Activated effector memory CD4-positive, alpha-beta T cell treated with anti-CD3 and anti-CD28 coated beads, Interleukin-2, amount 50 U/mL, for 16 hours (primary cell): Measurements from ENCODE around the gene PIK3AP1.
A peak's percentile ranks its signal among the peaks of the same experiment; 100 is the strongest.

Source experiments
- DNase-seq: peaks from one replicate; pipeline ENCODE4 v3.0.0-alpha.2; 2020

Gene PIK3AP1

DNA sequence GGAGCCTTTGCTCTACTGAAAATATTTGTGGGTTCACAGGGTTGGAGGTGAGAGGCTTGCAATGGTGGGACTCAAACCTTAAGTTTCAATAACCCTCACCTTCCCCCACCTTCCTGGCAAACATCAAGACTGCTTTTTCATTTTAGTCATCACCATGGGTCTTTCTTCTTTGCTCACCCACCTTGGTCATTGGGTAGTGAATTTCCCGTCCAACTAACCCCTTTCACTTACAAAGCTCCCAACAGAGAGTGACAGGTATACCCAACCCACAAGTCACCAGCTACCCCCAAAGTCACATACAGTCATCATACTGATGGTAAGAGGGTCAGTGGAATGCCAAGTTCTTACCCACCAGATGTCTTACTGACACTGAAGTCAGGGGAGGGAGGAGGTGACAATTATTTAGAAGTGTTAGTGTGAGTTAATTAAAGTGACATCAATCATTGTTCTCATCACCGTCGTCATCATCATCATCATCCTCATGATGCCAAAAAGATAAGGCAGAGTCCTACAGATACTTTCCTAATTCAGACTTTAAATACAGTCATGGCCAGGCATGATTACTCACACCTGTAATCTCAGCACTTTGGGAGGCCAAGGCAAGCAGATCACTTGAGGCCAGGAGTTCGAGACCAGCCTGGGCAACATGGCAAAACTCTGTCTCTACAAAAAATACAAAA lies 49.0 kb downstream of the PIK3AP1 start:
- DNase-seq: no peak

DNA sequence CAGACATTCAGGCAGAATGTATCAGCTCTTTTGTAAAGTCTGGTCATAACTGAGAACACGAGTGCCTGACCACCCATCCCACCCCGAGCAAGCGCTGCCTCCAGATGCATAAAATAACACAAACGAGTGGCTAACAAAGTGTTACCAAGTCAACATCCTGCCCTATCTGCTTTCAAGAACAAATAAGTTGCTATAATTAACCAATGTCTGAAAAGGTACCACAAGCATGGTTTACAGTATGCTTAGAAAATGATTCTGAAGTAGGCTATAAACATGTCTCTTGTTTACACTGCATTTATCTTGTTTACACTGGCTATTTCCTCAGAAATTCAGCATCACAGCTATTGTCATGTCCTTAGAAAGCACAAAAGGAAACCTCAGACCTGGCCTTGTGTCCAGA lies 49.5 kb downstream of the PIK3AP1 start:
- no peak for DNase-seq

DNA sequence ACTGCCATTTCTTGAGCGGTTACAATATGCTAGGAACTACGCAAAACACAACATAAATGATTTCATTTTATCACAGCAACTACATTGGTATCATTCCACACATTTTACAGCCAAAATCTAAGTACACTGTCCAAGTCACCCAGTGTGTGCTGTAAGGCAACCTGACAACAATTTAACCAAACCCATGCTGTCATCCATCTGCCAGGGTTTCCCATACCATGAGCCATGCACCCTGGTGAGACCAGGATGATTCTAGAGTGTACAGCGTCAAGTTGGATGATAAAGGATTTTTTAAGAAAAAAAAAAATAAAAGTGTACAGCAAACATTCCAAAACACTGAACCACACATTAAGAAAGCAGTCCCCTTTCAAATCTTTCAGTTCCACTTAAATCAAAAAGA lies 52.9 kb downstream of the PIK3AP1 start:
- no peak for DNase-seq

DNA sequence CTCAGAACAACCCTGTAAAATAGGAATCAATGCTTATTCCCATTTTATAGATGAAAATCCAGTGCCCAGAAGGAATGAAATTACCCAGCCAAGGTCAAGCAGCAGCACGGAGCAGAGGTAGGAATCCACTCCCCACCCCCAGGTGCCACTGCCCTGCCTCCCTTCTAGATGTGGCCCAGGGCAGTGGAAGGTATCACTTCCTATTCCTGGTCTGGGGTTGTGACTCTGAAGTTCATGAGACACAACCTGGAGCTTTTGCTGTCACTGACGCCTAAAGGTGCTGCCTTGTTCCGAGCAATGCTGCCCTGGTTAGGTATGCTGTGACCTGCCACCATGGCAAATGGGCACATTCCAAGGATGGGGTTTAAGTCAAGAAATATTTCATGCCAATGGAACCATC lies 53.6 kb downstream of the PIK3AP1 start:
- DNase-seq: no peak

DNA sequence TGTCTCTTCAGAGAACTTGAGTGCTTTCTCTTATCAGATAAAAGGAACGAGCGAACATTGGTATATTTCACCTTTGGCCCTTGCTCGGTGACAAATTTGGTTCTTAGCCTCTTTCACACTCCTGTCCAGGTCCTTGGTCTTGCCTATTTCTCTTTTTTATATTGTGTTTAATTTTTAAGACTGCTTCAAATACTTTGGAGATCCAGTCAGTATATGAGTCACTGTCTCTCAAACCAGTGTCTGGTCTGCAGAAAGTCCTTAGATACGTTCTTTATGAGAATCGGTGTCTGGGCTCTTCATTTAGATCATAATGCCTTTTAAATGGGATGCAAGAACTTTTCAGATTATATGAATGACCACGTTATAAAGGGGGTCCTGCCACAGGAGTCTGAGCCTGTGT lies 55.0 kb downstream of the PIK3AP1 start:
- no peak for DNase-seq

DNA sequence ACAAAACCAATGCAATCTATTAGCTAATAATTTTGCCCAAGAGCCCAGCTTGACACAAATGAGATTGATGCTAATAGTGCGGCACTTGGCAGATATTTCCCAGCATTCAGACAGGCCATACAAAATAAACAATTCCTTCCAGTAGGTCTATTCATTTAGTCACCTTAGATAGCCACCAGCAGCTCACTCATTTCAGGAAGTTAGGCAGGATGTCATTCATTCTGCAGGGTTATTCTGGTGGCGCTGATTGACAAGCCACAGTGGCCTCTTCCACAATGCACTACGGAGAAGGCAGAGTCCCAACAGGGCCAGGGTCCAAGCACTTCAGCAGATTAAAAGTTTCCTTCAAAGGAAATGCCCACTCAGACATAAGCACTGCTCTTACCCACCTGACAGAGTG lies 55.8 kb downstream of the PIK3AP1 start:
- DNase-seq: no peak

DNA sequence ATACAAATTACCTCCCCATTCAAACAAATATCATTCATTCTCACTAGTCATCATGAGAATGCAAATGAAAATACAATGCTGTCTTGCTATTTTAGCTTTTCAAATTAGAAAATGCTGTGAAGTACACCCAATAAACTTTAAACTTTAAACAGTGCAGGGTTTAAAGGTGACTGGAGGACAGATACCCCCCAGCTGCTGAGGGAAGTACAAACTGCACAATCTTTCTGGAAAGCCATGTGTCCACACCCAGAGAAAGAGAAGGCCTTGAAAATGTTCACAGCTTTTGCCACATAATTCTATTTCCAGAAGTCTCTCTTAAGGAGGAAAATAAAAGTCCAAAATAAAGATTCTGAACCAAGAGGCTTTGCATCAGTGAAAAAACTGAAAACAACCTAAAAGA lies 56.5 kb downstream of the PIK3AP1 start:
- no peak for DNase-seq

DNA sequence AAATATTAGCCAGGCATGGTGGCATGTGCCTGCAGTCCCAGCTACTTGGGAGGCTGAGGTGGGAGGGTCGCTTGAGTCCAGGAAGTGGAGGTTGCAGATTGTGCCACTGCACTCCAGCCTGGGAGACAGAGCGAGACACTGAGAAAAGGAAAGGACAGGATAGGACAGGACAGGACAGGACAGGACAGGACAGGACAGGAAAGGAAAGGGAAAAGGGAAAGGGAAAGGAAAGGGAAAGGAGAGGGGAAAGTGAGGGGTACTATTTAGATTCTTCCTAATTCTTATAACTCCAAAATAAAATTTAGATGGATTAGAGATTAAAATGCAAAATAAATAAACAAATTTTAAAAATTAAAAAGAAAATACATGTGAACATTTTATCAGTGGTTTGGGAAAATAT lies 58.7 kb downstream of the PIK3AP1 start:
- no peak for DNase-seq

DNA sequence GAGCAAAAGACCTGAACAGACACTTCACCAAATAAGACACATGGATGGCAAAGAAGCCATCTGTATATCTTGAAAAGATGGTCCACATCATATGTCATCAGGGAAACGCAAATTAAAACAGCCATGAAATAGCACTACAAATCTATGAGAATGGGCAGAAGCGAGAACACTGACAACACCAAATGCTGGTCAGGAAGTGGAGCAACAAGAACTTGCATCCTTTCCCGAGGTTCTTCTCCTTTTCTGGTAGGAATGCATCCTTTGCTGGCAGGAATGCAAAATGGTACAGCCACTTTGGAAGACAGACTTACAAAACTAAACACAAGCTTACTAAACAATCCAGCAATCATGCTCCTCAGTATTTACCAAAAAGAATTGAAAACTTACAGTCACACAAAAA lies 60.0 kb downstream of the PIK3AP1 start:
- no peak for DNase-seq

DNA sequence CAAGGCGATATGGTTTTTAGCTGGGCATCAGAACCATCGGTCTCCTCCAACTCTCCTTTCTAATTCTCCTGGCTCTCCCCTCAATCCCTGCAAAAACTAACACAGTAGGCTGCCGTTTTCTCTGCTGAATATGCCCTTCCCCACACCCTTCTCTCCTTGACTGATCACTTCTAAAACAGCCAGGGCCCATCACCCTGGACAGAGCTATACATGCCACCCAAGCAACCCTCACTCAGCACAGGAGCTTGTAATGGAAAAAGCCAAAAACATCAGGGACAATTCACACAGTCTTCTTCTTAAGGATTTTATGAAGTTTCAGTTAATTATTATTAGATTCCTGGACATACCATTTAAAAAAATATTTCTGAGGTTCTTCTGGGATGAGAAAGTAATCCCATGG lies 61.5 kb downstream of the PIK3AP1 start:
- DNase-seq: no peak

DNA sequence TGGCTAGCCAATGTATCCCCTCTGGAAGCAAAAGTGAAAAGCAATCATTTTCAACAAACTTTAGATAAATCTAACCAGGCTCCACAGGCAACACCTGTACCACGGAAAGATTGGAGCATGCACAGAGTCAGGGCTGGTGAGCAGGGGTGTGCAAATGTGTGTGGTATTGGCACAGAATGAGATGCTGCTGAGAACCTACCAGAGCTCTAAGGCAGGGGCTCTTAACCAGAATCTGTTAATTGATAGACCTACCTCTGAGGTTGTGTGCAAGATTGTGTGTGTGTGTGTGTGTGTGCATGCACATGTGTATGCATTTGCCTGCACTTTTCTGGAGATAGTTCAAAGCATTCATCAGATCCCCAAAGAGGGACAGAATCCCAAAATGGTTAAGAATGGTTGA lies 62.9 kb downstream of the PIK3AP1 start:
- DNase-seq: no peak

DNA sequence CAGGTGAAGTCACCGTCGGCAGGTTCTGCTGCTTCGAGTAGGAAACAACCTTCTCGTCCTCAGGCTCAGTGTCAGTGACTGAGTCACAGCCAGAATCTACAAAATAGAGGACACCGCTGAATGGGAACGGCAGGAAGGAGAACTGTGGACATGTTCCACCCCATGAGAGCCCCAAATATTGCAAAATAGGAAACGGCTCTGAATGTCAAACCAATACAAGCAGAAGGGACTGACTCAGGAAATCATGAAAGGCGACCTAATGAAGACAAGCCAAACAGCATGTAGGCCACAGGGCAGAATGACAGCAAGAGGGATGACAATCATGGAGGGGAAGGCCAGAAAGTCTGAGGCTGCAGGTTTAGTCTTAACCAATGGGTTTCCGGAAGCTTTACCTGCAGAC lies 63.5 kb downstream of the PIK3AP1 start:
- no peak for DNase-seq

DNA sequence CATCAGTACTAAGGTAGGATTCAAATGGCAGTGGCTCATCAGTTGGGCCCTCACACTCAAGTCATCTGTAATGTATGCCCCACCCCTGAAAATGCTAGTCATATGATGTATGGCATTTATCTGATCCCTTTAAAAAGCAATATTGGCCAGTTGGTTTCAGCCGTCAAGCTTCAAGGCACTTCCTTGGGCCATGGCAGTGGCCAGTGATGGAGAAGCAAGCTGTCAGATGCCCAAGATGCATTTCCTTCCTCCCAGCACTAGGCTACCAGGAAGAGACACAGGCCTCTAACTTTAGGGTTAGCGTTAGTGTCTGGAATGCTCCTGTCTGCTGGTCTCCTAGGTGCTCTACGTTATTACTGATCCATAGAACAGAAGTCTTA lies 64.1 kb downstream of the PIK3AP1 start:
- DNase-seq: no peak

DNA sequence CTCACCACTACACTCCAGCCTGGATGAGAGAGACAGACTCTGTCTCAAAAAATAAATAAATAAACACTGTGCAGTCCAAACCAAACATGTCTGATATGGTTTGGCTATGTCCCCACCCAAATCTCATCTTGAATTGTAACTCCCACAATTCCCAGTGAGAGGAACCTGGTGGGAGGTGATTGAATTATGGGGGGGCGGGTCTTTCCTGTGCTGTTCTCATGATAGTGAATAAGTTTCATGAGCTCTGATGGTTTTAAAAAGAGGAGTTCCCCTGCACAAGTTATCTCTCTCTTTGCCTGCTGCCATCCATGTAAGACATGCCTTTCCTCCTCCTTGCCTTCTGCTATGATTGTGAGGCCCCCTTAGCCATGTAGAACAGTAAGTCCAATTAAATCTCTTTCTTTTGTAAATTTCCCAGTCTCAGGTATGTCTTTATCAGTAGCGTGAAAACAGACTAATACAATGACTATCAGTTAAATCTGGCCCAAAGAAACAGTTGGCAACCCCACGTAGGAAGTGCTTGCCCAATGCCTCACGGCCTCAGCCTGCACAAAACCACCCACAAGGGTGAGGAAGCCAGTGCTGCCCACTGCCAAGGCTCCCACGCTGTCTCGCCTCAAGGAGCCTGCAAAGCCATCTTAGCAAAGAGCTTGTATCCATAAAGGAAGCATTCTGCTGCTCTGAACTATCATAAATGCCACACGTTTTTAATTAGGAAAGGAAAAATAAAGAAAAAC lies 64.7 kb downstream of the PIK3AP1 start:
- no peak for DNase-seq

DNA sequence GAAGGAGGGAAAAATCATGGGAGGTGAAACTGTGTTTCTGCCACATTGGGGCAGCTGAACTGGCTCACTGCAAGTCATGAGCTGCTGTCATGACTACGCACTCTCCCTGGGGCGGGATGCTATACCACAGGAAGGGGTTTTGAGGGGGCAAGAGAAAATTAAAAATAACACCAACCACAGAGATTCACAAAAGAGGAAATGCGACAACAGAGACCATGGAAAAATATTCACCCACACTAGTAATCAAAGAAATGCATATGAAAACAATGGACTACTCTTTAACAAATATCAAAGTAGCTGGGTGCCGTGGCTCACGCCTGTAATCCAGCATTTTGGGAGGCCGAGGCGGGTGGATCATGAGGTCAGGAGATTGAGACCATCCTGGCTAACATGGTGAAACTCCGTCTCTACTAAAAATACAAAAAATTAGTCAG lies 68.3 kb downstream of the PIK3AP1 start:
- DNase-seq: no peak

DNA sequence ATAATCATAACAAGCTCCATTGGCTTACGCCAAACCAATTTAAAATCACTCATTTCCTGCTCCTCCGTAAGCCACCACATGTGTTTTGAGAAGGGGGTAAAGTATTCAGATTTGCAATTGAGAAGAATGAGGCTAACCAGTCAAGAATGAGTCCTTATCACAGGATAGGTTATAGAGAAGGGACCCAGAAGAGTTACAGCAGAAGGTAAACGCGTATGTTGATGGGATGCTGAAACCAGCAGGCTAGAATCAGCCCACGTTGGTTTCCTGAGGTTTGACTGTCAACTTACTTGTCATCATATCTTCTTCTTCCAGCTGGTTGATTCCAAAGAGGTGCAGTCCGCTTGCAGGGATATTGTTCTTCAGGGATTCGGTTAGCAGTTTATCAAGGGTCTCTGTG lies 69.4 kb downstream of the PIK3AP1 start:
- DNase-seq: no peak

DNA sequence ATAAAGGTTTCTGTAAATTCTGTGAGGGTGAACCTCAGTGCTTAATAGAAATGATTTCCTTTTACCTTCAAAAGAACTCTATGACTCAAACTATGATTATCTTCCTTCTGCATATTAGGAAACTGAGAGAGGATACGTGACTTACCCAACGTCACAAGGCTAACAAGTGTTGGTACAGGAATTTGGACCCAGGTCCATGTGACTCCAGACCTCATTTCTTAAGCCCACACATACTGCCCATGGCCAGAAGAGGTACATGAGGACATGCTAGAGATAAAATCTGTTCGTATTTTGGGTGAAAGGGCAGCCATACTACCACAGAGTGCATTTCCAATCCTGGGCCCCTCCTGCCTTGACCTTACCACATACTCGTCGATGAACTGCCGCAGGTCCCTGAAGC lies 72.0 kb downstream of the PIK3AP1 start:
- DNase-seq: no peak

DNA sequence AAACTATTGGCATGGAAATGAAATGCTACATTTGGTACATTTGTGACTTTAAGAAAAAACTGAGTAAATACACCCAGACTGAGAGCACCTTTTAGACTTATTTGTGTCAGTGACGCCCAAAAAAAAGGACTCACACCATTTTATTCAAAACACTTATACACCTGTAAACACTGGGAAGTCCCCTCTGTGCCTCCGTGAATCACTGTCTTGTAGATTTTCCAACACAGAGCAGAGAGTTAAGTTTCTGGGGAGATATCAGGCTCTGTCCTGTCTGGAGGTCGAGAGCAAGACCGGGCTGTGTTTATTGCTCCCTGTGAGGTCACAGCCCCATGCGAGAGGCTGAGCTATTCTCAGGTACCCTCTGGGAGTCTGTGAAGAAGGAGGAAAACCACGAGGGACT lies 72.8 kb downstream of the PIK3AP1 start:
- DNase-seq: no peak

DNA sequence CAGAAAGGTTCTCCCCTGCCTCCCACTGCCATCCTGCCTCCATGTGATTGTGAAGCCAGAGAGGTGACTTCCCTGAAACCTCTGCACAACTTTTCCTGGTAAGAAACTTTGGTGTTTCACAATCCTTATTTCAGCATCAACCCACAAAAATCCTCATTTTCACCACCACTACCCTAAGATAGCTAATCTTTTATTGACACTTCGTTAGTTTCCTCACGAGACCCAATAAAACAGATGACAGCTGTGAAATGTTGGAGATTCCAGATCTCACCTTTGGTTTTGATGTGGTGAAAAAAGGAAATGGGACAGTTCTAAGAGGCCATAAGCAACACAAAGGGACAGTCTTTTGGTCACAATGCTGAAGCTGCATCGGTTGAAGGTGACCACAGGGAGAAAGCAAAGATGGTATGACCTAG lies 73.6 kb downstream of the PIK3AP1 start:
- no peak for DNase-seq

DNA sequence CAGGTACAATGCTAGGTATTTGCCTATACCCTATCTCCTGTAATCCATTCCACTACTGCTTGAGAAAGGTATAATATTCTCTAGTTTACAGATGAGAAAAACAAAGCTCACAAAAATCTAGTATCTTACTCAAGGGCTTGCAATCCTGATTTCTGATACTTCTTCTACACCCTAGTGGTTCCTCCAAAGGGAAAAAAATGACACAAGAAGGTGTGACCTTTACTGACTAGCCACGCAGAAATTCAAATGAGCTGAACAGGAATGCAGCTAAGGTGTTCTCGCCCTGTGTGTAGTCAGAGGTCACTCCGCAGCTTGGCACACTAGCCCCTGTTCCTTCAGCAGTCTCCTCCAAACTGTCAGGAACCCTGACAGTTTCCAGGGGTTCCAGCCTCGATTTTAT lies 74.0 kb downstream of the PIK3AP1 start:
- no peak for DNase-seq

DNA sequence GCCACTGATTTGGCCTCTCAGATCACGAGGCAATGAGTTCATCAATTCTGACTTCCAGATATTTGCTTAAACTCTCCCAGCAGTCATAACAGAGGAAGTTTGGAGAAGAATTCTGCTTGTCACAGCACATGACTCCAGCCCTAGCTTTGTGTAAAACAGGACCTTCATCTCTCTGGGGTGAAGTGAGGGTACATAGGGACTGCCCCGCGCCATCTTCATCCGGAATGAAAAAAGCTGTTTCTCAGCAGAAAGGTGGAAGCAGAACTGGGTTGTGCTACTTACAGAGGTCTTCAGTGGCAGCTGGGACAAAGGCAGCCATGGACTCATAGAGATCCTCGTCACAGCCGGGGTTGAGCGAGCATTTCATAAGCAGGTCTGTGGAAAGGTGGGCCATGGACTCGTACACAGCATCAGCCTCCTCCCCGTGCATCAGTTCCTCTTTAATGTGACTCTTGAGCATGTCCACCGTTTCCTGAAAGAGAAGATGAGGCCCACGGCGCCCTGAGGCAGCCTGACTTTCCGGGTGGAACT lies 75.1 kb downstream of the PIK3AP1 start:
- DNase-seq: no peak

DNA sequence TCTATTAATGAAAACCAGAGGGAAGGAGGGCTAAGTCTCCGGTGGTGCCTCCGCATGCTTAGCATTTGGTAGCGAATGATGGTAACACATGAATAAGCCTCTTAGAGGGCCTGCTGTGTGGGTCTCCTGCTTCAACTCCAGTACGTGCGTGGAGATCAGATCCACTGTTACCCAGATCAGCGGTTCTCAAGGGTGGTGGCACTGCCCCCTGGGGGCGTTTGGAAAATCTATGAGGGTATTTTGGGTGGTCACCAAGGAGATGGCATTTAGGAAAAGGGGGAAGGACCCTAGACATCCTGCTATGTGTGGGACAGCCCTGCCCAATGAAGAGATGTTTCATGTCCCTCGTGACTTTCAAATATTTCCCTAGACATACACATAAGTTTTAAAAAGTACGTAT lies 76.4 kb downstream of the PIK3AP1 start:
- no peak for DNase-seq

DNA sequence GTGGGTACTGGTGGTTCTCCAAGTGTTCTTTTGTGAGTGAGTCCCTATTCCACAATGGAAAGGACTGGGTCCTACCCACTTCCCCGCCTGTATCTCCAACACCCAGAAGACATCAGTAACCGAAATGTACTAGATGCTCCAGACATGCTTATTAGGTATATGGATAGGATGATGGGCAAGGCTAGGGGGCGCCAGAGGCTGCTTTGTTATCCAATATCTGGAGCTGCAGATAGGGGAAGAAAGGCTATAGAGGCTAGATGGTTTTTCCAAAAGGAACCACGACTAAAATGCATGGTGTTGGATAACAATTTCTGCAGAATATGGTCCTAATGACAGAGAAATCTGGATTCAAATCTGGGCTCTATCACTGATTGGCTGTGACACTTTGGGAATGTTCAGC lies 77.3 kb downstream of the PIK3AP1 start:
- peak; percentile 71 for DNase-seq

DNA sequence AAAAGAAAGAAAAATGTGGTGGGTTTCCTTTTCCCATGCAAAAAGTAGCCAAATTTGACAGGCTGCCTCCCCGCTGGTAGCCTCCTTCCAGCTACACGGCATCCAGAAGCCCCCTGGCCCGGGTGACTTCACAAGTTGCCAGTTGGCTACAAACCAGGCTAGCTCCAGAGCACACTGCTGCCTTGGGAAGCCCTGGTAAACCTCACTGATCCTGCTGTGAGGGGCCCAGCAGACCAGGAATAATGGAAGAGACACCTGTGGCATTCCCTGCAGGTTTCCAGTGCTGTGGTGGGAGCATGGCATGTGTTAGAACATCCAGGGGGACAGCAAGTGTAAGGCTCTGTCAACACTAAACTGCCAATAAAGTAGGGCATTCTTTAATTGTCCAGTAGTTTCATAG lies 77.8 kb downstream of the PIK3AP1 start:
- DNase-seq: no peak
